HepG2 (cell line): ENCODE data around the gene OR52N4. TPM values are rescaled to one million over a fixed set of nuclear protein-coding genes. Genes with fewer than 3 reads are reported as not detected.

ENCODE experiments used
- ATAC-seq: fragments of 200-7000 bp; cut with Tn5 transposase; 3 replicates; pipeline ENCODE4 v1.9.1; 2020; ENCODE audit warnings: mild to moderate bottlenecking, moderate library complexity
- BruUV-seq: library from RNA; stranded (reverse); fragments of 400-500 nt; replicated peaks from 2 replicates; lab custom pipeline; 2021; lab: Mats Ljungman, UMichigan
- CTCF ChIA-PET: fragments of 300-600 bp; formaldehyde crosslinking; extraction: SDS; loops from one replicate; lab custom pipeline; 2021; ENCODE audit warnings: low total read pairs, inconsistent platforms, low intra/inter-chr PET ratio; lab: Yijun Ruan, JAX
- POLR2A ChIA-PET: fragments of 350-600 bp; sonication (Branson Sonifier 250); formaldehyde crosslinking; loops from one replicate; lab custom pipeline; 2020; ENCODE audit warnings: antibody characterized with exemption, inconsistent platforms; lab: Yijun Ruan, JAX
- DNase-seq: peaks from one replicate; pipeline ENCODE4 v3.0.0-alpha.2; 2015; ENCODE audit warnings: low spot score
- FAIRE-seq: peaks from 3 replicates; lab custom pipeline; 2011; peaks lifted over from hg19 to GRCh38; lab: Jason Lieb, UNC
- H2AFZ ChIP-seq: one replicate; pipeline ENCODE4 v1.6.1; 2011; ENCODE audit warnings: low read length, inconsistent platforms
- H3K27ac ChIP-seq: fragments of 300-600 bp; 3 replicates; pipeline ENCODE4 v1.8.0; 2011; ENCODE audit warnings: mixed run types, mild to moderate bottlenecking, mixed read lengths, low read length, inconsistent platforms; ENCODE audit not compliant: insufficient read depth; ENCODE audit errors: extremely low read length
- H3K27me3 ChIP-seq, 2 experiments: fragments of 200-600 bp in 1 of 2; 2 replicates in 1 of 2; 3 replicates in 1 of 2; pipeline versions ENCODE4 v1.6.0 to v1.8.0; 2011; ENCODE audit warnings: low read length in 2 of 2, mild to moderate bottlenecking in 2 of 2, moderate library complexity in 2 of 2, inconsistent platforms in 1 of 2; ENCODE audit not compliant: insufficient read depth in 2 of 2, control insufficient read depth in 1 of 2
- H3K36me3 ChIP-seq, 2 experiments: fragments of 200-600 bp in 1 of 2; replicated peaks in 1 of 2; 2 replicates in 1 of 2; 3 replicates in 1 of 2; pipeline versions ENCODE4 v1.5.1 to v1.8.0; 2011; ENCODE audit warnings: low read length in 2 of 2, inconsistent platforms in 1 of 2; ENCODE audit not compliant: insufficient read depth in 2 of 2, control insufficient read depth in 1 of 2
- H3K4me1 ChIP-seq: 2 replicates; pipeline ENCODE4 v1.5.1; 2012; ENCODE audit warnings: low read length, inconsistent platforms; ENCODE audit not compliant: insufficient read depth
- H3K4me2 ChIP-seq: 2 replicates; pipeline ENCODE4 v1.6.0; 2011; ENCODE audit warnings: low read depth, low read length, inconsistent platforms
- H3K4me3 ChIP-seq, 3 experiments: fragments of 200-600 bp in 1 of 3; sonication (generic), shearing (Covaris generic) in 1 of 3; replicated peaks in 1 of 3; 2 replicates each; pipeline ENCODE4 v1.5.1; 2011 to 2016; ENCODE audit warnings: low read length in 3 of 3, inconsistent platforms in 2 of 3, low read depth in 2 of 3, mild to moderate bottlenecking in 2 of 3, control low read depth in 1 of 3, mixed read lengths in 1 of 3; ENCODE audit not compliant: insufficient read depth in 1 of 3
- H3K79me2 ChIP-seq: one replicate; pipeline ENCODE4 v1.6.1; 2011; ENCODE audit warnings: low read length, inconsistent platforms; ENCODE audit not compliant: insufficient read depth
- H3K9ac ChIP-seq: 2 replicates; pipeline ENCODE4 v1.6.0; 2011; ENCODE audit warnings: mild to moderate bottlenecking, low read depth, low read length, inconsistent platforms; ENCODE audit not compliant: insufficient read depth
- H3K9me3 ChIP-seq: 2 replicates; pipeline ENCODE4 v1.5.1; 2012; ENCODE audit warnings: mild to moderate bottlenecking, low read length
- H4K20me1 ChIP-seq: 2 replicates; pipeline ENCODE4 v1.6.0; 2011; ENCODE audit warnings: inconsistent platforms, mild to moderate bottlenecking, low read length, moderate library complexity; ENCODE audit not compliant: insufficient read depth
- ADNP ChIP-seq: sonication (generic); formaldehyde crosslinking; IDR thresholded peaks from 2 replicates; pipeline ENCODE4 v1.4.0; 2020; ENCODE audit warnings: missing genetic modification reagents
- FOXP1 ChIP-seq, 2 experiments: fragments of 450-650 bp in 1 of 2; IDR thresholded peaks; 2 replicates each; pipeline ENCODE4 v1.6.1; 2017 to 2018; ENCODE audit warnings: antibody characterized with exemption in 1 of 2
- MIXL1 ChIP-seq: IDR thresholded peaks from 2 replicates; pipeline ENCODE4 v1.6.1; 2016
- PHF20 ChIP-seq: sonication (generic); formaldehyde crosslinking; IDR thresholded peaks from 2 replicates; pipeline ENCODE4 v1.5.0; 2020; ENCODE audit warnings: mild to moderate bottlenecking, missing genetic modification reagents
- PPARG ChIP-seq: conservative IDR thresholded peaks from 2 replicates; pipeline ENCODE4 v1.6.1; 2016; ENCODE audit warnings: missing biosample characterization, missing genetic modification reagents
- RXRA ChIP-seq: sonication (generic); formaldehyde crosslinking; IDR thresholded peaks from 2 replicates; pipeline ENCODE4 v1.5.1; 2020; ENCODE audit warnings: missing genetic modification reagents
- SIN3A ChIP-seq: IDR thresholded peaks from 2 replicates; pipeline ENCODE4 v1.6.1; 2011; ENCODE audit warnings: low read depth, mild to moderate bottlenecking, control low read depth, low read length, borderline replicate concordance
- SNAPC4 ChIP-seq: sonication (generic); formaldehyde crosslinking; IDR thresholded peaks from 2 replicates; pipeline ENCODE4 v1.4.0; 2020; ENCODE audit warnings: mild to moderate bottlenecking, missing genetic modification reagents
- ZKSCAN1 ChIP-seq: fragments of 150-350 bp; IDR thresholded peaks from 2 replicates; pipeline ENCODE4 v1.6.1; 2014; ENCODE audit warnings: low read length
- ZNF33B ChIP-seq: sonication (generic); formaldehyde crosslinking; IDR thresholded peaks from 2 replicates; pipeline ENCODE4 v1.5.1; 2020; ENCODE audit warnings: mild to moderate bottlenecking, missing genetic modification reagents
- ZNF362 ChIP-seq: sonication (generic); formaldehyde crosslinking; IDR thresholded peaks from 2 replicates; pipeline ENCODE4 v1.4.0; 2020; ENCODE audit warnings: missing genetic modification reagents, mild to moderate bottlenecking, borderline replicate concordance
- ZNF670 ChIP-seq: sonication (generic); formaldehyde crosslinking; IDR thresholded peaks from 2 replicates; pipeline ENCODE4 v1.8.0; 2022; ENCODE audit warnings: mild to moderate bottlenecking, missing genetic modification reagents, borderline replicate concordance
- ZNF790 ChIP-seq: sonication (generic); formaldehyde crosslinking; IDR thresholded peaks from 2 replicates; pipeline ENCODE4 v1.8.0; 2022; ENCODE audit warnings: missing genetic modification reagents, mild to moderate bottlenecking, borderline replicate concordance
- ZNF879 ChIP-seq: sonication (generic); formaldehyde crosslinking; IDR thresholded peaks from 2 replicates; pipeline ENCODE4 v1.8.1; 2023; ENCODE audit warnings: missing genetic modification reagents
- WGBS: methylation state at CpG from one replicate; pipeline ENCODE4 v1.1.6; 2017; ENCODE audit warnings: low lambda C conversion rate; 5-methylcytosine and 5-hydroxymethylcytosine counted together
- in situ Hi-C: cut with HindIII; loops from 2 replicates; pipeline ENCODE4 v1.10.0; 2017; ENCODE audit warnings: low pct_unique_long_range_greater_than_20kb; ENCODE audit not compliant: extremely low pct_ligation_motif_present
- intact Hi-C: fragments of 100-400 bp; cut with micrococcal nuclease; formaldehyde crosslinking; loops from one replicate; pipeline ENCODE4 v1.10.0; 2022; ENCODE audit not compliant: unreplicated experiment
- polyA plus RNA-seq, 8 experiments: library from polyadenylated mRNA; depleted of rRNA in 3 of 8; stranded (reverse) in 7 of 8; unstranded in 1 of 8; fragments of >200 nt; fragmentation: Illumina TruSeq in 4 of 8; extraction: Trizol in 4 of 8; gene quantifications; 2 replicates each; pipeline versions ENCODE4 v1.2.1 to v1.2.3, GENCODE V29; 2011 to 2016; ENCODE audit warnings: low read depth in 4 of 8, missing spikeins in 1 of 8, mixed read lengths in 1 of 8; ENCODE audit not compliant: insufficient read depth in 1 of 8
- total RNA-seq, 5 experiments: library from RNA; depleted of rRNA; stranded (reverse); fragments of >200 nt; fragmentation: Illumina TruSeq; extraction: Trizol; gene quantifications; 2 replicates each; pipeline ENCODE4 v1.2.3, GENCODE V29; 2016; ENCODE audit warnings: low read depth in 1 of 5
- TF ChIP-seq, protein P1 (sequence below): sonication (generic); formaldehyde crosslinking; IDR thresholded peaks from 2 replicates; pipeline ENCODE4 v1.8.1; 2022; ENCODE audit warnings: mild to moderate bottlenecking, missing genetic modification reagents
- TF ChIP-seq, protein P2 (sequence below): sonication (generic); formaldehyde crosslinking; IDR thresholded peaks from 2 replicates; pipeline ENCODE4 v1.4.0; 2020; ENCODE audit warnings: mild to moderate bottlenecking, missing genetic modification reagents

Gene OR52N4
- total and polyA plus RNA-seq, 2 of the 13 experiments (the other 11 are each of a cell fraction or from before 2014, with no cell fraction given) = 0.09 to 0.30 TPM

GRCh38 chr11:5726351-5726750, 27.7 kb upstream of the OR52N4 start (continued):
- no peak for TF ChIP-seq FOXP1 (IDR thresholded peaks at IDR 0.05)
- no peak for TF ChIP-seq FOXP1 (CRISPR knock-in tag; IDR thresholded peaks at IDR 0.05)
- no peak for TF ChIP-seq ZNF670 (CRISPR knock-in tag)

DNA sequence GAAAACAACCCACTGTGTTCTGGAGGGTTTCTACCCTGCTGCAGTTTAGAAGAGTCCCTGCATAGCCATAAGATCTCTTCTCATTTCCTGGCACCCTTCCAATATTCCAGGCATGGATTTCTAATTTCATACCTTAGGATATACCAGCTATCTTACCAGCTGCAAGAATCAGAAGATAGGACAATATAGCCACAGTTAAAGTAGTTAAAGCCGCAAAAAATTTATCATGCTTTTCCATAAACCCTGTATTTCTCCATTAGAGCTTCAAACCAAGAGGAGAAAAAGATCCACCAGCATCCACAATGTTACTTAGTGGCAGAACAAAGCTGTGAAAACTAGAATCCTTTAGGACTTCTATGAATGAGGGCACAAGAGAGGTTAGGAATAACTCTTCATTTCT, 26.4 kb upstream of the OR52N4 start:
- no peak overlapping the region for H2AFZ ChIP-seq
- intact Hi-C loops (no loop called here), in situ Hi-C loops (no loop called here)
- no peaks in the 10 kb centered on the region; a peak in 1 of 5 replicates for H3K27me3 ChIP-seq
- CTCF ChIA-PET = no interaction called here
- no peaks in the 10 kb centered on the region for H3K79me2 ChIP-seq
- no peak for ATAC-seq
- no TSS peak for BruUV-seq
- H4K20me1 ChIP-seq = no peaks in the 10 kb centered on the region
- H3K27ac ChIP-seq = no peak overlapping the region
- no peaks in the 10 kb centered on the region for H3K9me3 ChIP-seq
- FAIRE-seq = no peak
- DNase-seq = no peak
- H3K4me3 ChIP-seq = no peak overlapping the region
- H3K36me3 ChIP-seq = no peaks in the 10 kb centered on the region
- H3K4me1 ChIP-seq = peaks cover 4% of the 10 kb centered on the region
- H3K9ac ChIP-seq = no peak overlapping the region
- no peak overlapping the region for H3K4me2 ChIP-seq
- 0% methylated on average over 1 of the region's 1 CpG for WGBS
- POLR2A ChIA-PET = no interaction called here
- no peak for TF ChIP-seq ZNF33B (CRISPR knock-in tag)
- TF ChIP-seq, protein P1, sequence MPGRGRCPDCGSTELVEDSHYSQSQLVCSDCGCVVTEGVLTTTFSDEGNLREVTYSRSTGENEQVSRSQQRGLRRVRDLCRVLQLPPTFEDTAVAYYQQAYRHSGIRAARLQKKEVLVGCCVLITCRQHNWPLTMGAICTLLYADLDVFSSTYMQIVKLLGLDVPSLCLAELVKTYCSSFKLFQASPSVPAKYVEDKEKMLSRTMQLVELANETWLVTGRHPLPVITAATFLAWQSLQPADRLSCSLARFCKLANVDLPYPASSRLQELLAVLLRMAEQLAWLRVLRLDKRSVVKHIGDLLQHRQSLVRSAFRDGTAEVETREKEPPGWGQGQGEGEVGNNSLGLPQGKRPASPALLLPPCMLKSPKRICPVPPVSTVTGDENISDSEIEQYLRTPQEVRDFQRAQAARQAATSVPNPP = no peak
- TF ChIP-seq ADNP (CRISPR knock-in tag) = no peak
- TF ChIP-seq ZNF790 (CRISPR knock-in tag) = no peak
- no peak for TF ChIP-seq MIXL1
- no peak for TF ChIP-seq SNAPC4 (CRISPR knock-in tag)
- TF ChIP-seq ZKSCAN1 = no peak
- TF ChIP-seq ZNF879 (CRISPR knock-in tag) = no peak
- no peak for TF ChIP-seq PHF20 (CRISPR knock-in tag)
- TF ChIP-seq PPARG (CRISPR knock-in tag) = no peak
- no peak for TF ChIP-seq RXRA
- TF ChIP-seq, protein P2, sequence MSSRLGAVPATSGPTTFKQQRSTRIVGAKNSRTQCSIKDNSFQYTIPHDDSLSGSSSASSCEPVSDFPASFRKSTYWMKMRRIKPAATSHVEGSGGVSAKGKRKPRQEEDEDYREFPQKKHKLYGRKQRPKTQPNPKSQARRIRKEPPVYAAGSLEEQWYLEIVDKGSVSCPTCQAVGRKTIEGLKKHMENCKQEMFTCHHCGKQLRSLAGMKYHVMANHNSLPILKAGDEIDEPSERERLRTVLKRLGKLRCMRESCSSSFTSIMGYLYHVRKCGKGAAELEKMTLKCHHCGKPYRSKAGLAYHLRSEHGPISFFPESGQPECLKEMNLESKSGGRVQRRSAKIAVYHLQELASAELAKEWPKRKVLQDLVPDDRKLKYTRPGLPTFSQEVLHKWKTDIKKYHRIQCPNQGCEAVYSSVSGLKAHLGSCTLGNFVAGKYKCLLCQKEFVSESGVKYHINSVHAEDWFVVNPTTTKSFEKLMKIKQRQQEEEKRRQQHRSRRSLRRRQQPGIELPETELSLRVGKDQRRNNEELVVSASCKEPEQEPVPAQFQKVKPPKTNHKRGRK (CRISPR knock-in tag) = no peak
- TF ChIP-seq SIN3A = no peak
- no peak for TF ChIP-seq ZNF362 (CRISPR knock-in tag)
